GM19351 (cell line): Measurements from ENCODE around the gene CCDC3.
"Not testable (repeated sequence)": the region's sequence is repeated elsewhere in the genome, so short reads cannot be mapped to it uniquely, and the experiment has no call there.

Source experiments
- ATAC-seq: cut with Tn5 transposase; IDR thresholded peaks from one replicate; pipeline ENCODE4 v1.9.1; 2021; ENCODE audit warnings: mild to moderate bottlenecking, moderate library complexity; ENCODE audit not compliant: unreplicated experiment

Gene CCDC3

DNA sequence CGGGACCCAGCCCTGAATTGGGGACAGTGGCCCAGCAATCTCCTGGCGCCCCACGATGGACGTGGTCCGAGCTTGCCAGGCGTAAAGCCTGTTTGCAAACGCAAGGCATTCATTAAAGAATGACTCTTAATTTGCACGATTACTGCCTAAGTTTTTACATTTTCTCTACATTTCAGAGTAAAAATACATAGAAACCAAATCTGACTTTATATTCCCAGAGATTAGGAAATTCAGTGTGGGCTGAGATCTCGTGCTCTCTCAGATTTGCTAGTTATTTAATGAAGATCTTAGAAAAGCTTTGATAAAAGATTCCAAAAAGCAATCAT, 337 bp upstream of the CCDC3 start:
- ATAC-seq = no peak

DNA sequence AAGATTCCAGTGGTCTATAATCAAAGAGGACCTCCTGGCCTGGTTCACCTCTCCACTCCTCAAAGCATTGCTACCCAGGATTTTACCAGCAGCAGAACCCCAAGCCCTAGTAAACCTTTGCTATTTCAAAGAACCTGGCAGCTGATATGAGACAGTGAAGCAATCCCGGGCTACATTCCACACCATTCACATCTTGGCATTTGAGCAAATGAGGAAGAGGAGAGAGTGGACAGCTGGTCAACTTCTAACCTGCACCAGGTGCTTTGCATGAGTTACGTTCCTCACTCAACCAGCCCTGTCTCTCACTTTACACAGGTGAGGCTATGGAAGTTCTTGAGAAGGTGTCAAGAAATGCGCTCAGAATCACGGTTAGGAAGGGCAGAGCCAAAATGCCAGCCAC, 1.1 kb downstream of the CCDC3 start:
- no peak for ATAC-seq

GRCh38 chr10:12999849-13000248, 1.7 kb downstream of the CCDC3 start:
- no peak for ATAC-seq

DNA sequence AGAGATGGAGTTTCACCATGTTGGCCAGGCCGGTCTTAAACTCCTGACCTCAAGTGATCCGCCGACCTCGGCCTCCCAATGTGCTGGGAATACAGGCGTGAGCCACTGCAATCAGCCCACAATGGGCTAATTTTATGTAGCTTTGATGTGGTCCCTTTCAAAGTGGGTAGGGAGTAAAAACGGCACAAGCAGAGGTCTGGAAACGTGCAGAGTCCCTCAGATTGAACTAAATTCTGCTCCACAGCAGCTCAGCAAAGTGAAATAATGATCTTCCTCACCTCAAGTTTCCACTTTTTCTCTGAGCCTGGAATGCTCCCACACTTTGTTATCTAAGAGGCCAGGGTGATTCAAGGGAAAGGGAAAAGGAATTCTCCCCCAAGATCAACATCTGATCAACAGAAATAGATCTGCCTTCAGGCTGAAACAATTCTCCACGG, 6.1 kb downstream of the CCDC3 start:
- no peak for ATAC-seq

DNA sequence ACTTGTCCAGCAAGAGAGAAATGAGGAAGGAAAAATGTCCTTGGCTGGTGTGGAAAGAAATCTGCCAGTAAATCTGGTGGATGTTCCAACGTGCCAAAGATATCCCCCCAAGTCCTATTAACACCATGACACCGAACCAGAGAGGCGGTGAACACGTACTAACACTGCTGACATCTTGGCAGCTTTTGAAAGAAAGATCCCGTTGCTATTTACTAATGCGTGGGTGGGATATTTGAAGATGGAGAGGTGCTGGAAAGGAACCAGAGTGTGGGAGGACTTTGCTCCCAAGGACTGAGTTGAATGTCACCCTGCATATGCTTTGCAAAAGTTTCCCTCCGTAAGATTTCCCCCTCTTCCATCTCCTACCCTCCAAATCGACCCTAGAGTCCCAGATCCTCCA, 7.9 kb downstream of the CCDC3 start:
- ATAC-seq = no peak

DNA sequence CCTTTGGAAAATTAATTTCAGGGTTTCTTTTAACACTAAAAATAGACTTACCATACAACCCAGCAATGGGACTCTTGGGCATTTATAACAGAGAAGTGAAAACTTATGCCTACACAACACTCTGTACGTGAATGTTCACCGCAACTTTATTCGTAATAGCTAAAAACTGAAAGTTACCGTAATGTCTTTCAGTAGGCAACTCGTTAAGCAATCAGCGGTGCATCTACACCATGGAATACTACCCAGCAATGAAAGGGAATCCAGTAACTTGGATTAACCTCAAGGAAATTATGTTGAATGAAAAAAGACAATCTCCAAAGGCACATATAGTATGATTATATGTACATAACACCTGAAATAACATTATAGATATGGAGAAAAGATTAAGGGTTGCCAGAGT, 16.2 kb downstream of the CCDC3 start:
- no peak for ATAC-seq

DNA sequence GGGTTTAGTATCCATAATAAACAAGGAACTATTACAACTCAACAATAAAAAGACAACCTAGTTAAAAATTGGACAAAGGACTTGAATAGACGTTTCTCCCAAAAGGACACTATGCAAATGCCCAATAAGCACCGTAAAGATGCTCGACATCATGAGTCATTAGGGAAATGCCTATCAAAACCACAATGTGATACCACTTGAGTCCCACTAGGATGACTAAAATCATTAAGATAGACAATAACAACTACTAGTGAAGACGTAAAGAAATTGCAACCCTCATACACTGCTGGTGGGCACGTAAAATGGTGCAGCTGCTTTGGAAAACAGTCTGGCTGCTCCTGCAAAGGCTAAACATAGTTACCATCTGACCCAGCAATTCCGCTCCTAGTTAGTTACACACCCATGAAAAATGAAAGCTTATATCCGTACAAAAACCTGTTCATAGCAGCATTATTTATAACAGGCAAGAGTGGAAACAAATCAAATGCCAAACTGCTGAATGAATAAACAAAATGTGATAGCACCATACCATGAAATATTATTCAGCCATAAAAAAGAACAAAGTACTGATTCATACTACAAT, 17.3 kb downstream of the CCDC3 start:
- no peak for ATAC-seq

- not testable (repeated sequence) for ATAC-seq
Observed at GRCh38 chr10:12983568-12983967, 17.9 kb downstream of the CCDC3 start.

DNA sequence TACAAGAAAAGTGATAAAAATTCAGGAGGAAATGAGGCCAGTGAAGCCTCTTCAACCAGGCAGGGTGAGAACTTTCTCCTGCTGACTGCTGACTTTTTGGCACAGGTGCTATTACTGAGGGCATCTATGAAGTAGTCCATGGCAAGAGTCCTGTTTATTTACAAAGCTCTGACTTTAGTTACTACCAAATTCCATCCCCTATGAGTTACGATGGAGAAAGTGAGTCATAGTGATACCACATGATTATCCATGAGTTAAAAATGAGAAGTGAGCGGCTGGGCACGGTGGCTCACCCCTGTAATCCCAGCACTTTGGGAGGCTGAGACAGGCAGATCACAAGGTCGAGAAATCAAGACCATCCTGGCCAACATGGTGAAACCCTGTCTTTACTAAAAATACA, 19.9 kb downstream of the CCDC3 start:
- no peak for ATAC-seq

DNA sequence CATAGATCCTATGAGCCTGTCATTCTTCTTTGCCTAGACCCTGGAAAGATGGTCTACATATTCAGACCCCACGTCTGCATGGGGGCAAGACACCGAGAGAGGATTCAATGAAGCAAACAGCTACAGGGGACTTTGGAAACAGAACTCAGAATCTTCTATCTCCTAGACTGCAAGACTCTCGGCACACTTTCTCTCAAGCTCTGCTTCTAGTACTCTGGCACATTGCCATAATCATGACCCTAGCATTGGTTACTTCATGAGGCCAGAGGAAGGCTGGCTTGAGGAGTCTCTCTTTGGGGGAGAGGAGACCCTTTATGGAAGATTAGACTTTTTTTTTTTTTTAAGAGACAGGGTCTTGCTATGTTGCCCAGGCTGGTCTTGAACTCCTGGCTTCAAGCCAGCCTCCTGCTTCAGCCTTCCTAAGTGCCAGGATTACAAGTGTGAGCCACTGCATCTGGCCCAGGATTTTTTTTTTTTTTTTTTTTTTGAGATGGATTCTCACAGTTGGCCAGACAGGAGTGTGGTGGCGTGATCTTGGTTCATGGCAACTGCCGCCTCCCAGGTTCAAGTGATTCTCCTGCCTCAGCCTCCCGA, 20.7 kb downstream of the CCDC3 start:
- no peak for ATAC-seq

DNA sequence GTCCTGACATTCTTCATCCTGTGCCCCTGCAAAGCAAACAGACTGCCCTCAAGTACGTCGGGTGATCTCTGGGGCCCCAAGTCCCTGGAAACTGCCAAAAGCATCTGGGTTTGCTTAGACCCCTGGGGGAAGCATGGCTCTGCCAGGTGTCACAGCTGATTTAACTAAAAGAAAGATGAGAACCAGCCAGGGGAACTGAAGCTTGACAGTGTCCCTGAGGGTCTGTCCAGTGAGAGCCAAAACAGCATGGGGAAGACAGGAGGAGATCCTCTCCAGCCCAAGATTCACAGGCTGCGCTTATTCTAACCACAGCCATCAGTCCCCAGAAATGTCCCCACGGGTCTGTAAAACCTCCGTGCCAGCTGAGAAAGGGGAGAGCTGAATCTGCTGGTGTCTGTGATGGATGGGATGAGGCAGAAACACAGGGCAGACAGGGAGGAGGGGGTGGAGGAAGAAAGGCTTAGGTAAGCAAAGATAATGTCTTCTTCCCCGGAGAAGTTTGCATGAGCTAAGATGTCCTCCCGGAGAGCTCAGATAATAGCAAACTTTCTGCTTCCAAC, 21.3 kb downstream of the CCDC3 start:
- ATAC-seq = no peak

- no peak for ATAC-seq
Observed at GRCh38 chr10:12978891-12979290, 22.6 kb downstream of the CCDC3 start.

GRCh38 chr10:12975906-12976305, 25.6 kb downstream of the CCDC3 start:
- no peak for ATAC-seq

DNA sequence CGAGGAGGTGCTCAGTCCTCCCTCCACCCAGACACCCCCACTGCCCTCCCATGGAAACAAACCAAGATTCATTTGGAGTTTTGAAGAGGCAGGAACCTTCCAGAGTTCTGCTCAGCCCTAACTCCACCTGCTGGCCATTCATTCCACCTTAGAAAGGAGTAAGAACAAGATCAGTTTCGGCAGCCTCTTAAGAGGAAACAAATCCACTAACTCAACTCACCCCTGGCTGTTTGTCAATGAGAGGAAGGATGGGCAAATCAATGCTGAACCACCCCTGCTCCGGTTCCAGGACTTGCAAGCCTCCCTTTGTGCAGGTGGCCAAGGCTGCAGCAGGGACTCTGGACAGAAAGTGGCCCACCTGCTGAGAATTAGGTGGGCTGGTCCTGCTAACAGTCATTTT, 26.2 kb downstream of the CCDC3 start:
- ATAC-seq = no peak

GRCh38 chr10:12974491-12975199, 26.9 kb downstream of the CCDC3 start:
- ATAC-seq = no peak

DNA sequence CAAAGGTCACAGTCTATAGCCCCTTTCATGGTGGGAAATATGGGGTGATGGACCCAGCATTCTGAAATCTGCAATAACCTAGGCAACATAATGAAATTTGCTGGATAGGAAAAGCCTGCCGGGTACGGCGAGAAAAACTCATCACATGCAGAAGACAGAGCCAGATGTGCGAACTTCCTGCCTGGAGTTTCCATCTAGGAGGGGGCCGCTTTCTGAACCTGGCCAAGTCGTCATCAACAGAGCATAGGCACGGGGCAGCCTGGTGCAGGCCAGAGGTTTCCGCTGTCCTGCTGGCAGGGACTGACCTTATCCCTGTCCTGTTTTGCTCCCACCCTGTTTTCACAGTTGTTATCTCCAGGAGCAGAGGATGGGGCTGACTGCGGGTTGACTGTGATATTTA, 27.4 kb downstream of the CCDC3 start:
- ATAC-seq = no peak

GRCh38 chr10:12973149-12973718, 28.3 kb downstream of the CCDC3 start:
- ATAC-seq = no peak

DNA sequence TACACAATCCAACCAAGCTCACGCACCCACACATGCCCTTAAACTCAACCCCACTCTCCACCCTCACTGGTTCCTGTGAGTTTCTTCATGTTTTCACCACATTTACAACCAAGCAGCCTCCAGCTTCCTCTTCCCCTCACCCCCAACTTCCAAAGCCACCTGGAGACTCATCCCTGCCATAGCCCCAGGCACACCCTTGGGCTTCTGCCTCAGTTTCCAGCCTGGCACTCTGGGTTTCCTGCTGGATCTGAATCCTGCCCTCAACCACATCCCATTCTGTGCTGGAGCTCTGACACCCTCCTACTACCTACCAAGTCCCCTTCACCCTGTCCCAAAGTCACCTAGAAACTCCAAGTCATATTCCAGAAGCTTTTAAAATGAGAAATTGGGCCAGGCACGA, 29.4 kb downstream of the CCDC3 start:
- ATAC-seq = no peak

- no peak for ATAC-seq
Observed at GRCh38 chr10:12971001-12971788, 30.3 kb downstream of the CCDC3 start.

- ATAC-seq = no peak
Observed at GRCh38 chr10:12969951-12970350, 31.6 kb downstream of the CCDC3 start.

GRCh38 chr10:12966067-12966466, 35.4 kb downstream of the CCDC3 start:
- no peak for ATAC-seq
